ENCODE data around the gene ASB13. TPM values are rescaled to one million over a fixed set of nuclear protein-coding genes. Genes with fewer than 3 reads are reported as not detected.

Gene ASB13
- polyA plus RNA-seq, 3 donors = 22.9 to 24.2 (median 23.4) TPM

GRCh38 chr10:5616836-5617235 lies 49.6 kb downstream of the ASB13 start:
- no peak for DNase-seq (ENCODE audit: extremely low read depth in 1 of 11, low read depth in 9 of 11, low spot score in 4 of 11)

- no peak for DNase-seq (ENCODE audit: extremely low read depth in 1 of 11, low read depth in 9 of 11, low spot score in 4 of 11)
Measured at GRCh38 chr10:5616046-5616445, 50.3 kb downstream of the ASB13 start.

GRCh38 chr10:5615316-5615715 lies 51.1 kb downstream of the ASB13 start:
- no peak for DNase-seq (ENCODE audit: extremely low read depth in 1 of 11, low read depth in 9 of 11, low spot score in 4 of 11)

GRCh38 chr10:5614155-5614721 lies 52.2 kb downstream of the ASB13 start:
- DNase-seq (ENCODE audit: extremely low read depth in 1 of 11, low read depth in 9 of 11, low spot score in 4 of 11) = no peak

GRCh38 chr10:5613481-5614154 lies 52.8 kb downstream of the ASB13 start:
- DNase-seq (ENCODE audit: extremely low read depth in 1 of 11, low read depth in 9 of 11, low spot score in 4 of 11) = no peak

- no peak for DNase-seq (ENCODE audit: extremely low read depth in 1 of 11, low read depth in 9 of 11, low spot score in 4 of 11)
Measured at GRCh38 chr10:5611899-5612680, 54.3 kb downstream of the ASB13 start.

GRCh38 chr10:5609952-5610616 lies 56.3 kb downstream of the ASB13 start:
- DNase-seq (ENCODE audit: extremely low read depth in 1 of 11, low read depth in 9 of 11, low spot score in 4 of 11) = no peak

GRCh38 chr10:5608608-5609220 lies 57.7 kb downstream of the ASB13 start:
- no peak for DNase-seq (ENCODE audit: extremely low read depth in 1 of 11, low read depth in 9 of 11, low spot score in 4 of 11)

GRCh38 chr10:5607594-5607993 lies 58.8 kb downstream of the ASB13 start:
- DNase-seq (ENCODE audit: extremely low read depth in 1 of 11, low read depth in 9 of 11, low spot score in 4 of 11) = no peak

- DNase-seq (ENCODE audit: extremely low read depth in 1 of 11, low read depth in 9 of 11, low spot score in 4 of 11) = no peak
Measured at GRCh38 chr10:5606864-5607263, 59.5 kb downstream of the ASB13 start.

GRCh38 chr10:5606321-5606720 lies 60.1 kb downstream of the ASB13 start:
- no peak for DNase-seq (ENCODE audit: extremely low read depth in 1 of 11, low read depth in 9 of 11, low spot score in 4 of 11)

- DNase-seq (ENCODE audit: extremely low read depth in 1 of 11, low read depth in 9 of 11, low spot score in 4 of 11) = no peak
Measured at GRCh38 chr10:5604961-5605360, 61.4 kb downstream of the ASB13 start.

- DNase-seq (ENCODE audit: extremely low read depth in 1 of 11, low read depth in 9 of 11, low spot score in 4 of 11) = no peak
Measured at GRCh38 chr10:5604236-5604925, 62.0 kb downstream of the ASB13 start.

- no peak for DNase-seq (ENCODE audit: extremely low read depth in 1 of 11, low read depth in 9 of 11, low spot score in 4 of 11)
Measured at GRCh38 chr10:5603848-5604170, 62.6 kb downstream of the ASB13 start.

- no peak for DNase-seq (ENCODE audit: extremely low read depth in 1 of 11, low read depth in 9 of 11, low spot score in 4 of 11)
Measured at GRCh38 chr10:5603091-5603847, 63.1 kb downstream of the ASB13 start.

- DNase-seq (ENCODE audit: extremely low read depth in 1 of 11, low read depth in 9 of 11, low spot score in 4 of 11) = no peak
Measured at GRCh38 chr10:5601826-5602495, 64.4 kb downstream of the ASB13 start.

- no peak for DNase-seq (ENCODE audit: extremely low read depth in 1 of 11, low read depth in 9 of 11, low spot score in 4 of 11)
Measured at GRCh38 chr10:5600908-5601307, 65.5 kb downstream of the ASB13 start.

Measured in renal cortex interstitium (tissue), 11 donors.